ENCODE results near the gene TRPC4.

The TRPC4 gene

DNA sequence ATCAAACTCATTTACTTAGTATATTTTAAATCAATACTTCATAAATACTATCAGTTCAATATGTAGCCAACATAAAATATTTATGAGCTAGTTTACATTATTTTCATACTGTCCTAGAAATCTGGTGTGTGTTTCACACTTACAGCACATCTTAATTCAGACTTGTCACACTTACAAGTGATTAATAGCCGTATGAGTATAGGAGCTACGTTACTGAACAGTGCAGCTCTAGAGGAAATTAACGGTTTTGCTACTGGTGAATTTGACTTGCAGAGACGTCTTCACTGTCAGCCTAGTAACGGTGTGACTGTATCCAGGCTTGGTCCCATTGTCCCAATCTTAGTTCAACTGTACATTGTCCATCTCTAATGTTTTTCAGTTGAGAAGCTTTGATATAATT is 237.3 kb downstream of the TRPC4 start:
- no peak for TF ChIP-seq CTCF (IDR thresholded peaks at IDR 0.05; ENCODE audit: insufficient read depth, low read length)
- TF ChIP-seq REST (IDR thresholded peaks at IDR 0.05; ENCODE audit: insufficient replicate concordance, low read depth) = no peak
- no peak for TF ChIP-seq POLR2AphosphoS5 (IDR thresholded peaks at IDR 0.05; ENCODE audit: low read depth)
- no peak for TF ChIP-seq GABPA (IDR thresholded peaks at IDR 0.05; ENCODE audit: low read depth)
- TF ChIP-seq SPI1 (IDR thresholded peaks at IDR 0.05; ENCODE audit: borderline replicate concordance, low read depth) = no peak
- no peak overlapping the region for H3K27ac ChIP-seq (replicated peaks)
- DNase-seq (ENCODE audit: low read depth in 1 of 2, low spot score in 1 of 2) = no peak
- no peak overlapping the region for H3K4me3 ChIP-seq (replicated peaks; ENCODE audit: insufficient read depth, low read length)
- H3K27me3 ChIP-seq (ENCODE audit: insufficient read depth, poor library complexity, severe bottlenecking) = no peaks in the 10 kb centered on the region

DNA sequence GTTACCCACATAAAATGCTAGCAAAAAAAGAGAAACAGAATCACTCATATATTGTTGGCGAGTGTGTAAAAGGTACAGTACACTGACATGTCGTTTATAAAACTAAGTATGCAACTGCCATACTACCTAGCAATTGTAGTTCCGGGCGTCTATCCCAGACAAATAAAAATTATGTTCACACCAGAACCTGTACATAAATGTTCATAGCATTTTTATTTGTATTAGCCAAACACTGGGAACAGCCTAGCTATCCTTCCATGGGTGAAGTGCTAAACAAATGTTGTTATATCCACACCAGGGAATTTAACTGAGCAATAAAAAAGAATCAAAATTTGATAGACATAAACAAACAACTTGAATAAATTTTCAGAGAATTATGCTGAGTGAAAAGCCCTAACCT is 242.1 kb downstream of the TRPC4 start:
- H3K4me3 ChIP-seq (replicated peaks; ENCODE audit: insufficient read depth, low read length) = no peak overlapping the region
- DNase-seq (ENCODE audit: low read depth in 1 of 2, low spot score in 1 of 2) = no peak
- H3K27ac ChIP-seq (replicated peaks) = no peak overlapping the region
- no peaks in the 10 kb centered on the region for H3K27me3 ChIP-seq (ENCODE audit: insufficient read depth, poor library complexity, severe bottlenecking)
- TF ChIP-seq REST (IDR thresholded peaks at IDR 0.05; ENCODE audit: insufficient replicate concordance, low read depth) (no peak), SPI1 (IDR thresholded peaks at IDR 0.05; ENCODE audit: borderline replicate concordance, low read depth) (no peak), GABPA (IDR thresholded peaks at IDR 0.05; ENCODE audit: low read depth) (no peak)

- TF ChIP-seq REST (IDR thresholded peaks at IDR 0.05; ENCODE audit: insufficient replicate concordance, low read depth) = no peak
- TF ChIP-seq POLR2AphosphoS5 (IDR thresholded peaks at IDR 0.05; ENCODE audit: low read depth) = no peak
- no peak for TF ChIP-seq CTCF (IDR thresholded peaks at IDR 0.05; ENCODE audit: insufficient read depth, low read length)
- TF ChIP-seq SPI1 (IDR thresholded peaks at IDR 0.05; ENCODE audit: borderline replicate concordance, low read depth) = no peak
- no peak for TF ChIP-seq GABPA (IDR thresholded peaks at IDR 0.05; ENCODE audit: low read depth)
- Histone ChIP-seq H3K4me3 (replicated peaks; ENCODE audit: insufficient read depth, low read length) (no peak overlapping the region), H3K27ac (replicated peaks) (no peak overlapping the region), H3K27me3 (ENCODE audit: insufficient read depth, poor library complexity, severe bottlenecking) (no peaks in the 10 kb centered on the region)
- no peak for DNase-seq (ENCODE audit: low read depth in 1 of 2, low spot score in 1 of 2)
These were observed 247.7 kb downstream of the TRPC4 start for GRCh38 chr13:37621811-37622361.
